HG03521 (cell line): ENCODE results near the gene ZBTB48.
"Not testable (repeated sequence)": the region's sequence is repeated elsewhere in the genome, so short reads cannot be mapped to it uniquely, and the experiment has no call there.

Experiments used
- ATAC-seq: cut with Tn5 transposase; IDR thresholded peaks from one replicate; pipeline ENCODE4 v1.9.1; 2021; ENCODE audit warnings: mild to moderate bottlenecking, moderate library complexity; ENCODE audit not compliant: unreplicated experiment

Gene ZBTB48

GRCh38 chr1:6579374-6580118 lies at the start of gene ZBTB48:
Gene ZBTB48 (plus strand): TSS chr1:6579994. CDS start chr1:6580610, 616 bp downstream.
- peak; percentile 95 for ATAC-seq

- ATAC-seq = no peak
These were observed 49.2 kb upstream of the ZBTB48 start for GRCh38 chr1:6530504-6531160.

- ATAC-seq = no peak
These were observed 47.8 kb upstream of the ZBTB48 start for GRCh38 chr1:6531996-6532395.

DNA sequence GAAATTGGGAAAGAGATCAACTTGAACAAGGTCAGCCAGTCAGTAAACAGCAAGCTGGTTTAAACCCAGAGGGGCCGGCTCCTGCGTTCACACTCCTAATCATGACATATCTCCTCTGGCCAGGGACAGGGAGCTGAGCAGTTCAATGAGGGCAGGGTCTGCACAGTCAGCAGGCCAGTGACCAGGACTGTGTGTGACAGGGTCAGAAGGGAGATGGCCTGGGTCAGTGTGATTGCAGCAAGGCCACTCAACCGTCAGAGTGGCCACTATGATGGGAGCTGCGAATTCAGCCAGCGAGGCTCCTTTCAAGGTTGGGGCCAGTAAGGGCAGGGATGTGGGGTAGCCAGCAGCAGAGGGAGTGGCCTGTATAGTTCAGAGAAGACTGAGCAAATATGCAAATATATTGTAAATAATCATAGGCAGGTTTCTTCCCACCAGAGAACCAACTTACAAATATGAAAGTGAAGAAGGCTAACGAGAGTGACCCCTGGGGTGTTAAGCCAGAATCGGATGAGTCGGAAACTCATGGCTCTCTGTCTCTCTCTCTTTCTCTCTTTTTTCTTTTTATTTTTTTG lies 45.5 kb upstream of the ZBTB48 start:
- no peak for ATAC-seq

DNA sequence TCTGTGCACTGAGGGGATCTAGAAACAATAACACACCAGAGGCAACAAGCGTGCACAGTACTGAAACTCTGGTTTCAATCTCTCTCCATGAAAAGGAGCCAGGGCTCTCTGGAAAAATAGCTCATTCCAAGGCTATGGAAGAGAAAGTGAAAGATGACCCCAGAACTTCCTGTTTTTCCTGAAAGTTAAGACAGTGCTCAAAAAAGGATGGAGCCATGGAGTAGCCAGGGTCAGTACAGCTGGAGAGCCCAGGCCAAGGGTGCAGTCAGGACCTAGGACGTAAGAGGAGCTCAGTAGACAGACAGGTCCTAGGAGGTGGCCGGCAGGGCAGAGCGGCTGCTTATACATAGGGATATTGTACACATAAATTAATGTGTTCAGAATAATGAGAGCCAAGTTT lies 44.6 kb upstream of the ZBTB48 start:
- no peak for ATAC-seq

- no peak for ATAC-seq
These were observed 43.5 kb upstream of the ZBTB48 start for GRCh38 chr1:6536291-6536690.

DNA sequence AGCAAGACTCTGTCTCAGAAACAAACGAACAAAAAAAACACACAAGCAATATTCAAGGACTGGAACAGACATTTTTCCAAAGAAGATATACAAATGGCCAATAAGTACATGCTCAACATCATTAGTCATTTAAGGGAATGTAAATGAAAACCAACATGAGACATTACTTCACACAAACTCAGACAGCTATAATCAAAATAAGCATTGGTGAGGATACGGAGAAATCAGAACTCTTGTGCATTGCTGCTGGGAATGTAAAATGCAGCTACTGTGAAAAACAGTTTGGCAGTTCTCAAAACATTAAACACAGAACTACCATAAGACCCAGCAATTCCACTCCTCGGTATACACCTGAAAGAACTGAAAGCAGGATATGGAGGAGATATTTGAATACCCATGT lies 40.8 kb upstream of the ZBTB48 start:
- ATAC-seq = no peak

GRCh38 chr1:6544831-6545230 lies 35.0 kb upstream of the ZBTB48 start:
- no peak for ATAC-seq

- no peak for ATAC-seq
These were observed 34.3 kb upstream of the ZBTB48 start for GRCh38 chr1:6545276-6546112.

DNA sequence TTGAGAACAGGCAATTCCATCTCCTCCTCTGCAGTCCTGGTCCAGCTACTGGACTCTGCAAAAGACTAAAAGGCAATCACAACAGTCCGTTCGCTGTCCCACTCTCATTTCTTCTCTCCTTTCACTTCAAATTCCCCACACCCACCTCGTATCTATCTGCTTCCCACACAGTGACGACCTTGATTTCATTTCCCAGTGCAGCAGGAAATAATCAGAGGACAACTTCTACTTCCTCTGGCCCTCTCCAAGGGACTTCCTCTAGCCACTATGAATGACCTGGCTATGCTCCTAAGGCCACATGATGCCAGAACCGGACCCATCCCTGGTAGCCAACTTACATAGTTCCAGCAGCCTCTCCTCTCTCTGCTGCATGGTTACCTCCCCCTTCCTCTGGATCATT lies 33.5 kb upstream of the ZBTB48 start:
- no peak for ATAC-seq

DNA sequence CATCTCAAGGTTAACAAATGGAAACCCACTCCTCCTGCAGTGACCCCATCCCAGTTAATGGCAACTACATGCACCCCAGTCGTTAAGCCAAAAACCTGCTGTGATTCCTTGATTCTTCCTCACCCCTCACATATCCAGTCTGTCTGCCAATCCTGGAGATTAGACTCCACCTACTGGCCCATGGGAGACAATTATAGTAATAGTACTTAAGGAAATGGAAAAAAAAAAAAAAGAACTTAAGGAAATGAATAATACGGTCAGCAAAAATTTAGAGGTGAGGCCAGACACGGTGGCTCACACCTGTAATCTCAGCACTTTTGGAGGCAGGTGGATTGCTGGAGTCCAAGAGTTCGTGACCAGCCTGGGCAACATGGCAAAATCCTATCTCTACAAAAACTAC lies 32.5 kb upstream of the ZBTB48 start:
- no peak for ATAC-seq

DNA sequence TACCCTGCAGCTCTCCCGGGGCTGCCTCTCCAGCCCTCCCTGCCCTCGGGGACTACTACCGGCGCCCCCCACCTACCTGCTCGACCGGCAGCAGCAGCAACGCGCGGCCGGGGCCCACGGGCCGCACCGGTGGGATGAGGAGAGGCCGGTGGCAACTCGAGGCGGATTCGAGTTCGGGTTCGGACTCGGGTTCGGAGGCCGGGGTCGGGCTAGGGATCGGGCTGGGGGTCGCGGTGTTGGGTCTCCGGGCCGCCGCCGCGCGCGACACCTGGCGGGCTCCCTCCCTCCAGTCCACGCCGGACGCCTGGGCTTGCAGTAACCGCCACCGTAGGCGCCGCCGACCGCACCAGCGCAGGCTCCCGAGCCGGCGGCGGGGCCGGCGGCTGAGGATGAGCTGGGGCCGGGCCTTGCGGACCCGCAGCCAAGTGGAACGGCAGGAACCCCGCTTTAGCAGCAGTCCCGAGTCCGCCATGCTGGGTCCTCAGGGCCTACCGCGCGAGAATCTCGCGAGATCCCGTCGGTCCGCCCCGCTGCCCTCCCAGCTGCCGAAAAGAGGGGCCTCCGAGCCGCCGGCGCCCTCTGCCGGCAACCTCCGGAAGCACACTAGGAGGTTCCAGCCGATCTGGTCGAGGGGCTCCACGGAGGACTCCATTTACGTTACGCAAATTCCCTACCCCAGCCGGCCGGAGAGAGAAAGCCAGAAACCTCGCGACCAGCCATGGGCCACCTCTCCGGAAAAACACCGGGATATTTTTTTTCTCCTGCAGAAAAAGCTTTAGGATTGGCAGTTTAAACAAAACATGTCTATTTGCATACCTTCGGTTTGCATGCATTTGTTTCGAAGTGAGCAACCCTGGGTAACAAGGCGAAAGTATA lies 25.5 kb upstream of the ZBTB48 start, which contains the start of gene NOL9:
TSS of gene NOL9 (minus strand) at position 483 of the 876 bp plus-strand sequence. CDS start at position 472, 11 bp downstream.
- ATAC-seq = peak; percentile 92

- ATAC-seq = no peak
These were observed 24.7 kb upstream of the ZBTB48 start, which contains the start of gene TAS1R1 for GRCh38 chr1:6554907-6555778. Gene TAS1R1 (plus strand): TSS chr1:6555307. CDS start chr1:6555374, 67 bp downstream.

- ATAC-seq = no peak
These were observed 22.2 kb upstream of the ZBTB48 start for GRCh38 chr1:6557597-6557996.

- ATAC-seq = not testable (repeated sequence)
These were observed 20.6 kb upstream of the ZBTB48 start for GRCh38 chr1:6559161-6559560.

DNA sequence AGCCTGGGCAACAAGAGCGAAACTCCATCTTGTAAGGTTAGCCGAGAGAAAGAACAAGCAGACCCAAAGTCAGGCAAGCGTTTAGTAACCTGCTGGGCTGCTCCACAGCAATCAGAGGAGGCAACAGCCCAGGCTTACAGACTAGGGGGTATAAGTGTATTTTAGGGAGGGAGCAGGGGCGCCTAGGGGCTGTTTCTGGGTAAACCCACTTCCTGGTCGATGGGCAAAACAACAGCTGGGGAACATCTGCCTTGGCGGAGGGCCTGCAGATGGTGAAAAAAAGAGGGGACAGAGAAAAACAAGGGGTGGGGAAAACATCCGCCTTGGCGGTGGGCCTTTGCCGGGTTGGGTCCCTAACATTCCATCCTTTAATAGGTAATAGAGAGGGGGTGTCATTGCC lies 19.5 kb upstream of the ZBTB48 start:
- no peak for ATAC-seq

DNA sequence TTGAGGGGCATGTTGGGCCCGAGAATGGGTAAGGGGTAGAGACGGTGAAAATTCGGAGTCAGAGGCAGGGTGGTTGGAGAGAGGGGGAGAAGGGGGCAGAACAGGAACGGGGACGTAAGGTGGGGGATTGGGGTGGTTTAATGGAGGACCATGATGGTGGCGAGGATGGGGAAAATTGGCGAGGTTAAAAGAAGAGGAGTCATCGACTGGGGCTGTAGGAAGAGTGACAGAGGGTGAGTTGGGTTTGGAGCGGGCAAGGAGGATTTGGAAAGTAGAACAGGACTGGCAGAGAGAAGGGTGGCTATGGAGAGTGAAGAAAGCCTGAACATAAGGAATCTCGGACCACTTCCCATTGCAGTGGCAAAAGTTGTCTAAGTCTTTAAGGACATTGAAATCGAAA lies 10.8 kb upstream of the ZBTB48 start:
- ATAC-seq = no peak

- no peak for ATAC-seq
These were observed 9.7 kb upstream of the ZBTB48 start for GRCh38 chr1:6570100-6570499.

DNA sequence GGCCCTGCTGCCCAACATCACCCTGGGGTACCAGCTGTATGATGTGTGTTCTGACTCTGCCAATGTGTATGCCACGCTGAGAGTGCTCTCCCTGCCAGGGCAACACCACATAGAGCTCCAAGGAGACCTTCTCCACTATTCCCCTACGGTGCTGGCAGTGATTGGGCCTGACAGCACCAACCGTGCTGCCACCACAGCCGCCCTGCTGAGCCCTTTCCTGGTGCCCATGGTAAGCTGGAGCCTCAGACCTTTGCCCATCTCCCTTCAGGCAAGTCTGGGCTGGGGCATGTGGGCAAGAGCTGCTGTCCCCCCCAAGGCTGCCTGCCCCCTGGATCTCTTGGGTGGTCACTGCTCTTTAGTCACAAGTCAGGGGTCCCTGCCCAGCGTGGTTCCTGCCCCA lies 8.8 kb upstream of the ZBTB48 start:
- no peak for ATAC-seq
